HUDEP-2 (cell line): Measurements from ENCODE around the gene ERFL.
"Not testable (repeated sequence)": the region's sequence is repeated elsewhere in the genome, so short reads cannot be mapped to it uniquely, and the experiment has no call there.

Experiments
- DNase-seq, 76 experiments: peaks; one replicate each; lab custom pipeline; 2025; ENCODE audit not compliant: unreplicated experiment in 76 of 76; lab: John Stamatoyannopoulos, UW

Gene ERFL

DNA sequence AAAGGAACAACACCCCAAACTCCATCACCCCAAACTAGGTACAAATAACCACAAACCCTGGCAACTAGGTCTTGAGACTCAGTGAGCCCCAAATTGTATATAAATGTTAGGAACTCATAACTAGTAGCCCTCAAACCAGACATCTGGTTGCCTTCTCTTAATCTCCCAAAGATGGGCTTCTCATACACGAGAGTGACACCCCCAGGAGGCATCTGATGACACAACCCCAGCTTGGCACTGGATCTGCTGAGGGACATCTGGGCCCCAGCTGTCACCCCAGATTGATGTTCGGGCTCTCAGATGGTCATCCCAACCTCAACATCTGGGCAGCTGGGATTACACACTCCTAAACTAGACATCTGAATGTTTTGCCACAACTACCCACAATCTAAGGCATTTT, 16.1 kb upstream of the ERFL start:
- no peak for DNase-seq

DNA sequence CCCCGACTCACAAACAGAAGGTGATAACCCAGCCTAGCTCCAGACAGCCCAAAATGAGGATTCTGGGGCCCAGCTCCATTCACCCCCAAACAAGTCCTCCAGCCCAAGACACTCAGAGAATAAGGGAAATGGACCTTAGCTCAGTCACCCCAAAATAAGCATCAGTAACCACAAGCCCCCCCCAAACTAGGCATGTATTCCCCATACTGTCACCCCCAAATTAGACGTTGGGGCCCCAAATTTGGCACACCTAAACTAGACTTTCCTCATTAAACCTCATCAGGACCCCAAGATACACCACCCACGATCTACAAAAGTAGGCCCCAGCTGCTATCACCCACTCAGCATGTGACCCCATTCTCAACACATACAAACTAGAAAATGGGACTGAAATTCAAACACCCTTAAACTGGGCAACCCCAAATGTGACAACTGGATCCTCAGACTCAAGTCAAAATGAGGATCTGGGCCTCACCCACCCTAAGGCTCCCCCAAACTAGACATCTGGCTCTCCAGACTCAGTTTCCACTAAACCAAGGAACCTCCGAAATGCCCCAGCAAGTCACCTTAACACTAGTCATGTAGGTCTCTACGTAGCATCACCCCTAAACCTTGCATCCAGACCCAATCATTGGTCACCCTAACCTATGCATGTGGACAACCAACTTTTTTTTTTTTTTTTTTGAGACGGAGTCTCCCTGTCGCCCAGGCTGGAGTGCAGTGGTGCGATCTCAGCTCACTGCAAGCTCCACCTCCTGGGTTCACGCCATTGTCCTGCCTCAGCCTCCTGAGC, 13.4 kb upstream of the ERFL start:
- no peak for DNase-seq

DNA sequence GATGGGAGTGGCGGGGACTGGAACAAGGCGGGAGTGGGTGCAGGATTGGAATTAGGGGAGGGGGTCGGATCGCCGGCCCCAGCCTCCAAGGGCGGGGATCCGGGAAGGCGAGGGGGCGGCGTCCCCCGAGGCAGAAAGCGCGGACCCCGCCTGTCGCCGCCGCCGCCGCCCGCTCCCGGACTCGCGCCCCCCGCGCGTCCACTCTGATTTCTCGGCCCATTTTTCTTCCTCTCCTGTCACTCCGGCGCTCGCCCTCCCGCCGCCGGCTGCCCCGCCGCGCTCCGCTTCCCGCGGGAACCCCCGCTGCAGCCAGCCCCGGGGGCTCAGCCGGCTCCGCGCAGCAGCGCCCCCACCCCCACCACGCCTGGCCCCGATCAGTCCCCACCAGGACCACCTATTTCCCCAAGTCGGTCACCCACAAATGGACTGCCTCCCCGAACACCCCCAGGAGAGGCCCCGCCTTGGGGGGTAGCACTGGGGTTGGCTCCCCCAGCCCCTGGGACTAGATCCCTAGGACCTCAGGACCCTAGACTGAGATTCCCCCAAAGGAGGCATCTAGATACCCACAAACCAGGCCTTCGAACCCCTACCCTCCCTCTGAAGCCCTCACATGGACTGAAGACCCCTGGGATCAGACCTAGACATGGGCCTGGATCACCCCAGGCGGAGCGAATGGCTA, 12.6 kb upstream of the ERFL start:
- no peak for DNase-seq

- no peak for DNase-seq
These were observed 11.8 kb upstream of the ERFL start for GRCh38 chr19:41939861-41940730.

GRCh38 chr19:41939209-41939608, 11.0 kb upstream of the ERFL start:
- not testable (repeated sequence) for DNase-seq

DNA sequence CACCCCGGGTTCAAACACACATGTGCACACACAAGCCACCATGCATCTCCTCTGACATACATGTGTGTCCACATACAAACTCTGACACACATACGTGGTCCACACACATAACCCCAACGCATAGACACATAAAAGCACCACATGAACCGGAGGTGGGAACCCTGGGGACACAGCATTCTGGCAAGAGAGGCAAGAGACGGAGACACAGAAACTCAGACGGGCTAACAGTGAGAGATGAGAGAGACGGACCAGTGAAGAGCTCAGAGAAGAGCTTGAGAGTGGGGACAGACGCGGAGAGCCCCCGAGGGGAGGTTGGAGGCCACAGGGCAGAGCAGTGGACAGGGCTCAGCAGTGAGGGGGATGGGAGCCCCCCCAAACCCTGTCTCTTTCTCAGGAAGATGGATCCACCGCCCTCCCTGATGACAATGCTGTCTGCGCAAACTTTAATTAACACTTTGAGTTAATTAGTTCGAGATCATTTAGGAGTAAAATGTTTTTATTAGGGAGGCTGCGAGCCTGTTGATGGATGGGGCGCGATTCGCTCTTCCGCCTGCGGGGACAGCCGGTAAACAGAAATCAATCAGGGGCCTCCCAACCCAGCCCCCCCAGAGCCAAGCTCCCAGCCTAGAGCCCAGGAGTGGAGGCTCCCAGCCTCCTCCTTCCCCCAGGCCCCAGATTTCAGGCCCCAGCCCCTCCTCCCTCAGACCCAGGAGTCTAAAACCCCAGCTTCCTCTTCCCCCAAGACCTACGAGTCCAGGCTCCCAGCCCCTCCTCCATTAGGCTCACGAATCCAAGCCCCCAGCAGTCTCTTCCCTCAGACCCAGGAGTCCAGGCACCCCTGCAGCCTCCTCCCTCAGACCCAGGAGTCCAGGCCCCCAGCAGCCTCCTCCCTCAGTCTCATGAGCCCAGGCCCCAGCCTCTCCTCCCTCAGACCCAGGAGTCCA, 9.5 kb upstream of the ERFL start:
- DNase-seq, result no peak

DNA sequence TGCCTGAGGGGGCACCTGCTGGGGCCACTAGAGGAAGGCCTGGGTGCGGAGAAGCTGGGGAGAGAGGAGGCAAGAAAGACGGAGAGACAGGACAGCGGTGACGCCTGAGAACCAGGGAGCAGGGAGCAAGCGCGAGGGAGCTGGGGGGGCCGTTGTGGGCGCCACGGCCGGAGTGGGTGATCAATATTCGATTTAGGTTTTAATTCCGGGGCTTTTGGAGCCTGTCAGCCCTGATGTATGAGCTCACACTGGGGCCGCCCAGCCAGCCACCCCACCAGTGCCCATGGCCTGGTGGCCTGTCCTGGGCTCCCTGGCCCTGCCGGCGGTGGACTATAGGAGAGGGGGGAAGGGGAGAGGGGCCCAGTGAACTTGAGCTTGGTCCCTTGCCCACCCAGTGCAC, 8.7 kb upstream of the ERFL start:
- DNase-seq, result no peak

GRCh38 chr19:41936416-41936850, 8.2 kb upstream of the ERFL start:
- DNase-seq, result no peak

DNA sequence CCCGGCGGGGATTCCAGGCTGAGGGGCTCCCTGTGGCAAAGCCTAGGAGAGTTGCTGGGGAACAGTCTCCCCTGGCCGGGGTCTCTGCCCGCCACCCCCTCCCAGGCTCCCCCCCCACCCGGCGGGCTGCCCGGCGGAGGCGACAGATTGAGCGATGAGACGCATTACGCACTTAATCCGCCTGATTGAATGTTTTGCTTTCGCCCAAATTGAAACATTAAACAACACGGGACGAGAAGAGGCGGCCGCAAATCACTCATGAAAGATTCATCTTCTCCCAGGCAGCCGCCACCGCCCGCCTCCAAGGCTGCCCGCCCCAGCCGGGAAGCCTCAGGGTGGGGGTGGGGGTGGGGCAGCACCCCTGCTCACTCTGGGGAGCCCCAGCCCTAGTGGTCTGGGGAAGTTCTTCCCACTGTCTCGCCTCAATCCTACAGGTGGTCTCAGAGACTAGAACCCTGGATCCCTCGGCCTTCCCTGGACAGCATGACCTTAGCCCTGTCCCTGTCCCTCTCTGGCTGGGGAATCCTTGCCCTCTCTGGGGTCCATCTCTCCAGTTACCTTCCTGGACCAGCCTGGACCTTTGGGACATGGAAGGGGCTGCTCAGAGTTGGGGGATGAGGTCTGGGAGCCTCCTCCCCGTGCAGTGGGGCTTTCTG, 7.6 kb upstream of the ERFL start:
- no peak for DNase-seq

DNA sequence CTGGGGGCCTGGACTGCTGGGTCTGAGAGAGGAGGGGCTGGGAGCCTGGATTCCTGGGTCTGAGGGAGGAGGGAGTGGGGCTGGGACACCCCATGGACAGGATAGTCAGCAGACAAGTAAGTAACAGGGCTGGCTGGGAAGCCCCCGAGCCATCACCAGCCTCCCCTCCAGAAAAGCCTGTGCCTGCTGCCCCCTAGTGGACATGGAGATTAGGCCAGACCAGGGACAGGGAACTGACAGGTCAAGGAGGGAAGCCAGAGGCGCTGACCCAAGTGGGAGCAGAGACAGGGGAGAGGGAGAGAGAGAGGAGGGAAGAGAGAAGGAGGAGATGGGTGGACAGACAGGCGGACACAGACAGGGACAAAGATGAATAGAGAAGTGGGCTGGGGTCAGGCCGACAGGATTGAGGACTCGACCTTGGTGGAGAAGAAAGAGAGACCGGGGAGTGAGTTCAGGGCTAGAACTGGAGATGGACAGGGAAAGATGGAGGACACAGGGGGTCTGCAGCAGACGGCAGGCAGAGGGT, 6.7 kb upstream of the ERFL start:
- peak in 47 of 76 experiments; percentile 12 to 74 (median 48) for DNase-seq

DNA sequence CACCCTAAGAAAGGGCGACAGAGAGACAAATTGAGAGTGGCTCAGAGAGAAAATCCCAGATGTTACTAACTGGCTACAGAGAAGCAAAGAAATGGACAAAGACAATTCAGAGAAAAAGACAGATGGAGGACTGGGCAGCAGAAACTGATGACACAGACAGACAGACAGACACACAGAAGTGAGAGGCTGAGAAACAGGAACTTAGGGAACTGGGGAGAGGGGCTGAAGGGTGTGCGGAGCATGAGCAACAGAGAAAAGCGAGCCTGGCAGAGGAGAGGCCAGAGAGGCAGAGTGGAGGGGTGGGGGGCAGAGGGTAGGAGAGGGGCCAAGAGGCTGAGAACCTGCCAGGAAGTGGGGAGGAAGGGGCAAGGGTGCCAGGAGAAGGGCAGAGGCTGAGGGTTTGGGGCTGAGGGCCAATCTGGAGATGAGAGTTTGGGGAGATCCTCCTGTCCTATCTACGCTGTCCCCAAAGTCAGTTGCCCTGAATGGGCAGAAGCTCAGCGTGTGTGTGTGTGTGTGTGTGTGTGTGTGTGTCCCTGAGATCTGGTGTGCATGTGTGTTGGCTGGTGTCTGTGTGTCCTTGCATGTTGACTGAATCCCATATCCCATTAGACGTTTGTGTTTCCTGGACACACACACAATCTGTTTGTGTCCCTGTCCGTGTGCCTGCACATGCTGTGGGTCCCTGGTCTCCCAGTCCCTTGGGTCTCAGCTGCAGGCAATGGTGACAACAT, 5.6 kb upstream of the ERFL start:
- no peak for DNase-seq

DNA sequence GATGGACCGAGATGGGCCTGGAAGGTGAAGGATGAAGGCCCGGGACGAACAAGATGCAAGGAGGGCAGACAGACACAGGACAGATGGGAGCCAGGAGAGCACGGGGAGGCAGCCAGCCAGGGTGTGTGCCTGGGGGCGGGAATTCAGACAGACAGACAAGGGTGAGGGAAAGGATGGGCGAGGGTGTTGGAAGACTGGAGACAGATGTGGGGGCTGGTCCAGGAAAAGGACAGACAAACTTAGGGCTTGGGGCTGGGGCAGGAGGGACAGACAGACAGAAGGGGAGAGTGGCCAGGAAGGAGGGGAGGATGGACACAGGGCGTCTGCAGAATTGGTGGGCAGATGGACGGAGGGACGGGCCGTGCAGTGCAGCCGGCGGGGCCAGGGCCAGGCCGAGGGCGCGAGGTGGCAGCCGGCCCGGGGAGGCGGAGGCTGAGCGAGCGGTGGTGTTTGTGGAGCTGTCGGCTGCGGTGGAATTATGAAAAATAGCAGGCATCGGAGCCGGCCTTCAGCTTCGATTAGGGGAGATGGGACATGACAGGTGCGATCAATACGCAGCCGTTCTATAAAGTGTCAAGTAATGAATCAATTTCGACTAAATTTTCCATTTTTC, 4.6 kb upstream of the ERFL start:
- no peak for DNase-seq

- no peak for DNase-seq
These were observed 4.0 kb upstream of the ERFL start for GRCh38 chr19:41932259-41932719.

GRCh38 chr19:41930926-41931592, 2.8 kb upstream of the ERFL start:
- peak in 8 of 76 experiments; percentile 14 to 34 (median 20) for DNase-seq

DNA sequence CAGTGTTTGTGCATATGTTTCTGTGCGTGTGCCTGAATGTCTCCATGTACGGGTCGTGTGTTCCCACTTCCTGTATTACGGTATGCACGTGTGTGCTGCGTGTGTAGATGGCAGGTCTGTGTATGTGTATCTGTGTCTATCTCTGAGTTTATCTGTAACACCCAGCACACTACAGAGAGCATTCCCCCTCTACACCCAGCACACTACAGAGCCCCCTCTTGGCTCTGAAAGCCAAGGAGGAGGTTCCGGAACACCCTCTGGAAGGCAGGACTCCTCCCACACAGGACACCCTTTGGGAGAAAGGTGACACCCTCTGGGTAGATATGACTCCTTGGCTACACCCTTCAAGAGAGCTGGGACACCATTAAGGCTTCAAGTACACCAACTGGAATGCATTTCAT, 2.1 kb upstream of the ERFL start:
- DNase-seq, result peak in 1 of 76 experiments; percentile 15

- DNase-seq, result no peak
These were observed 1.4 kb upstream of the ERFL start for GRCh38 chr19:41929536-41930071.

DNA sequence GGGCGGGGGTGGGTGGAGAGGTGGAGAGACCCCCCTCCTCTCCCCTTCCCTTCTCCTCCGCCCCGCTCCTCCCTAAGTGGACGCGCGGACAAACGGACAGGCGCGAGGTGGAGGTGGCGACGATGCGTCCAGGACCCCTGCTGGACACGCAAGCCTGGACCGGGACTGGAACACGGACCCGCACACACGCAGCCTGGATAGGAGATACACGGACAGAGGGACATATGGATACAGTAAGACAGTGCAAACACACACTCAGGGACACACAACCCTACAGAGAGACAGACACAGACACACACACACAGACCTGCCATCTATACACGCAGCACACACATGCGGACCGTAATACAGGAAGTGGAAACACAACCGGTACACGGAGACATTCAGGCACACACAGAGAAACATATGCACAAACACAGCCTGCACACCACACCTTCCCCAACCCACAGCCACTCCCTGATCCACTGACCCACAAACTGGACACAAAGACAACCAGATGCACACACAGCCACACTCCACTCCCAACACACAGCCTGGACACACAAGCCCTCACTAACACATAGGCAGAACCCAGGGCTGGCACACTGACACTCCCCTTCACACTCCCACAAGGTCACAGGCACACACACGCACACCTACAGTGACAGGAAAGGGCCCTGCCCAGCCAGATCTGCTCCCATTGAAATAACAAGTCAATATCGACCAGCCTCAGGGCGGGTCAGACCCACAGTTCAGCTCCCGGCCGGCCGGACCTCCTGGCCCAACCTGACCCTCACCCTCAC, 696 bp upstream of the ERFL start:
- DNase-seq, result peak in 1 of 76 experiments; percentile 52
